Hematopoietic multipotent progenitor cell treated with erythropoietin and hydrocortisone succinate and interleukin-3 and kit ligand, for 8 days (in vitro differentiated cells): ENCODE results near the gene NUP98.
A peak's percentile ranks its signal among the peaks of the same experiment; 100 is the strongest.
"Not testable (repeated sequence)": the region's sequence is repeated elsewhere in the genome, so short reads cannot be mapped to it uniquely, and the experiment has no call there.

Source experiments
- DNase-seq: peaks from one replicate; pipeline ENCODE4 v3.0.0-alpha.2; 2015

The NUP98 gene

GRCh38 chr11:3825473-3826154 lies 28.3 kb upstream of the NUP98 start:
- no peak for DNase-seq

- DNase-seq = peak; percentile 94
Observed at GRCh38 chr11:3824714-3825472, 27.5 kb upstream of the NUP98 start.

- no peak for DNase-seq
Observed at GRCh38 chr11:3823762-3824506, 26.6 kb upstream of the NUP98 start.

- no peak for DNase-seq
Observed at GRCh38 chr11:3823303-3823702, 25.9 kb upstream of the NUP98 start.

GRCh38 chr11:3822312-3822711 lies 25.0 kb upstream of the NUP98 start:
- DNase-seq = no peak

- DNase-seq = no peak
Observed at GRCh38 chr11:3820971-3821370, 23.6 kb upstream of the NUP98 start.

GRCh38 chr11:3817181-3817800 lies 19.9 kb upstream of the NUP98 start:
- peak; percentile 43 for DNase-seq

GRCh38 chr11:3816673-3817072 lies 19.3 kb upstream of the NUP98 start:
- no peak for DNase-seq

- no peak for DNase-seq
Observed at GRCh38 chr11:3815845-3816244, 18.5 kb upstream of the NUP98 start.

GRCh38 chr11:3814832-3815231 lies 17.5 kb upstream of the NUP98 start:
- DNase-seq = not testable (repeated sequence)

- no peak for DNase-seq
Observed at GRCh38 chr11:3810951-3811350, 13.6 kb upstream of the NUP98 start.

GRCh38 chr11:3810446-3810845 lies 13.1 kb upstream of the NUP98 start:
- DNase-seq = no peak

GRCh38 chr11:3809624-3809928 lies 12.2 kb upstream of the NUP98 start:
- DNase-seq = no peak

GRCh38 chr11:3808861-3809623 lies 11.7 kb upstream of the NUP98 start:
- DNase-seq = peak; percentile 84

GRCh38 chr11:3807909-3808860 lies 10.8 kb upstream of the NUP98 start, which contains the start of gene PGAP2:
Gene PGAP2 (plus strand): TSS chr11:3808560. CDS start chr11:3811260, 2,700 bp downstream.
- DNase-seq = peak; percentile 77

- DNase-seq = no peak
Observed at GRCh38 chr11:3803726-3804495, 6.6 kb upstream of the NUP98 start.

- DNase-seq = no peak
Observed at GRCh38 chr11:3802011-3802790, 4.8 kb upstream of the NUP98 start.

- DNase-seq = no peak
Observed at GRCh38 chr11:3799873-3800272, 2.5 kb upstream of the NUP98 start.

GRCh38 chr11:3799143-3799542 lies 1.8 kb upstream of the NUP98 start:
- DNase-seq = no peak
